Right atrium auricular region (tissue), 2 donors: Measurements from ENCODE around the gene CACNB4. TPM values are rescaled to one million over a fixed set of nuclear protein-coding genes. Genes with fewer than 3 reads are reported as not detected.

Experiments
- DNase-seq: peaks from one replicate; pipeline ENCODE4 v3.0.0-alpha.2; 2019; ENCODE audit warnings: low spot score
- H3K27ac ChIP-seq, 2 donors: fragments of 200-600 bp; sonication (generic); 1 replicate in 1 of 2; 2 replicates in 1 of 2; pipeline ENCODE4 v1.5.1; 2016 to 2019
- H3K27me3 ChIP-seq, 2 donors: fragments of 200-600 bp; sonication (generic); one replicate each; pipeline versions ENCODE4 v1.5.1 to v1.6.0; 2017 to 2019
- H3K36me3 ChIP-seq: fragments of 200-600 bp; sonication (generic); one replicate; pipeline ENCODE4 v1.5.1; 2016
- H3K4me1 ChIP-seq, 2 donors: fragments of 200-600 bp; sonication (generic); one replicate each; pipeline versions ENCODE4 v1.5.1 to v1.6.0; 2017 to 2019
- H3K4me3 ChIP-seq, 2 donors: fragments of 200-600 bp; sonication (generic); 1 replicate in 1 of 2; 2 replicates in 1 of 2; pipeline ENCODE4 v1.5.1; 2017 to 2019; ENCODE audit warnings: mild to moderate bottlenecking in 1 of 2, moderate library complexity in 1 of 2
- H3K9me3 ChIP-seq, 2 donors: fragments of 200-600 bp; sonication (generic); one replicate each; pipeline ENCODE4 v1.5.1; 2019
- total RNA-seq, 2 donors: library from RNA; depleted of rRNA; stranded (reverse); fragments of >200 nt; gene quantifications; one replicate each; pipeline ENCODE4 v1.1.0, GENCODE V29; 2016
- TF ChIP-seq, protein P1 (sequence below), 2 donors: fragments of 200-600 bp; sonication (generic); IDR thresholded peaks; one replicate each; pipeline ENCODE4 v1.5.1; 2019; ENCODE audit warnings: antibody characterized with exemption in 2 of 2

The CACNB4 gene
- total RNA-seq, 2 donors from 2014 or later, result 0.37 to 0.90 TPM

DNA sequence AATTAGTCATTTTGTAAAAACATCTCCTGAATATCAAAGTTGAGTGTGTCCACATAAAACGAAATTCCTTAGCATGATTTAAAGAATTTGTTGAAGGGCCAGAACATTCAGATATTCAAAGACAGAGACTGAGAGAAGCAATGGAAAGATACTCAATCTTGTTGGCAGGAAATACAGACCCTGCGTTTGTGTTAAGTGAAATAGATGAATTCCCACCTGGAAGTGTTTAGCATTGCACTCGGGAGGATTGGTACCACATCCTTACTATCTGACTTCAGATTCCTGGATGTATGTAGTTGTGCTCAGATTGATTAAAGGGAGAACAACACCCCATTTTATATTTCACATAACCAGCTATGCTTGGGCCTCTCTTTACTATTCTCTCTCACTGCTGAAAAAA lies 260.9 kb downstream of the CACNB4 start:
- no peak overlapping the region for H3K4me3 ChIP-seq
- no peaks in the 10 kb centered on the region for H3K27me3 ChIP-seq
- H3K9me3 ChIP-seq, result no peaks in the 10 kb centered on the region
- no peak for DNase-seq
- TF ChIP-seq, protein P1, sequence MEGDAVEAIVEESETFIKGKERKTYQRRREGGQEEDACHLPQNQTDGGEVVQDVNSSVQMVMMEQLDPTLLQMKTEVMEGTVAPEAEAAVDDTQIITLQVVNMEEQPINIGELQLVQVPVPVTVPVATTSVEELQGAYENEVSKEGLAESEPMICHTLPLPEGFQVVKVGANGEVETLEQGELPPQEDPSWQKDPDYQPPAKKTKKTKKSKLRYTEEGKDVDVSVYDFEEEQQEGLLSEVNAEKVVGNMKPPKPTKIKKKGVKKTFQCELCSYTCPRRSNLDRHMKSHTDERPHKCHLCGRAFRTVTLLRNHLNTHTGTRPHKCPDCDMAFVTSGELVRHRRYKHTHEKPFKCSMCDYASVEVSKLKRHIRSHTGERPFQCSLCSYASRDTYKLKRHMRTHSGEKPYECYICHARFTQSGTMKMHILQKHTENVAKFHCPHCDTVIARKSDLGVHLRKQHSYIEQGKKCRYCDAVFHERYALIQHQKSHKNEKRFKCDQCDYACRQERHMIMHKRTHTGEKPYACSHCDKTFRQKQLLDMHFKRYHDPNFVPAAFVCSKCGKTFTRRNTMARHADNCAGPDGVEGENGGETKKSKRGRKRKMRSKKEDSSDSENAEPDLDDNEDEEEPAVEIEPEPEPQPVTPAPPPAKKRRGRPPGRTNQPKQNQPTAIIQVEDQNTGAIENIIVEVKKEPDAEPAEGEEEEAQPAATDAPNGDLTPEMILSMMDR (IDR thresholded peaks at IDR 0.05), result no peak
- H3K36me3 ChIP-seq, result no peaks in the 10 kb centered on the region
- no peak overlapping the region for H3K27ac ChIP-seq
- H3K4me1 ChIP-seq, result peaks cover 0 to 1% of the 10 kb centered on the region in 2 donors

DNA sequence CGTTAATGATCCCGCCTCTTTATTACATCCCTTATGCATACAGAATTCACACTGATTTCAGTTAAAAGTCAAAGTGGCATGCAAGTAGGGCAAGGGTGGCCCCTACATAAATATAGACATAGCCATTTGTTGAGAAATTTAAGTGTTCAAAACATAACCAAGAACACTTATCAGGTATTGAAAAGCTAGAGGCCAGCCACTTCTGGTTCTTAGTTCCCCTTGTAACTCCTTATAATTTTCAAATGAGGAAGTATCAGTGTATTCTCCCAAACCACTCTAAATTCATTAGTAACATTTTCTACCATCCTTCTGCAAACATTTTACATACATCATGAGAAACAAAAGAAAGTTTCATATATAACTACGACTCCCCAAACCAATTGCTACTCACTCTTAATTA lies 264.9 kb downstream of the CACNB4 start:
- Histone ChIP-seq H3K27me3 (no peaks in the 10 kb centered on the region), H3K27ac (no peak overlapping the region), H3K9me3 (no peaks in the 10 kb centered on the region), H3K4me1 (peaks cover 0 to 4% of the 10 kb centered on the region in 2 donors), H3K36me3 (no peaks in the 10 kb centered on the region), H3K4me3 (no peak overlapping the region)
- TF ChIP-seq, protein P1 (IDR thresholded peaks at IDR 0.05), result no peak
- DNase-seq, result no peak

DNA sequence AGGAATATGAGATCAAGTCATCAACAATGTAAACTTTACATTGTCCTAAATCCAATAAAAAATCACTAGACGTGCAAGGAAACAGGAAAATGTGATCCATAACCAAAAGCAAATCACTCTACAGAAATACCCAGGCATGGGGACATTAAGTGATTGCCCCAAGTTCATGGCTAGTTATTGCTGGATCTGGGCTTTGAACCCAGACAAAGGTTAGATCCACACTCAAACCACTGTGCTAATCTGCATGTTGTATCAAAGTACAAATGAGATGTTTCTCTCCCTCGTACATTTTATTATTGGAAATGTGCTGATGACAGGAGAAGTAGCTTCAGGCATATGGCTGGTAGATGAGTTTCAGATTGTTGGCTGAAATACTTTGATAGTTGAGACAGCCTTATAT lies 267.9 kb downstream of the CACNB4 start:
- Histone ChIP-seq H3K27me3 (no peaks in the 10 kb centered on the region), H3K4me1 (peaks cover 0 to 23% of the 10 kb centered on the region in 2 donors), H3K27ac (no peak overlapping the region), H3K4me3 (no peak overlapping the region), H3K36me3 (no peaks in the 10 kb centered on the region), H3K9me3 (no peaks in the 10 kb centered on the region)
- no peak for DNase-seq
- TF ChIP-seq, protein P1 (IDR thresholded peaks at IDR 0.05), result no peak

DNA sequence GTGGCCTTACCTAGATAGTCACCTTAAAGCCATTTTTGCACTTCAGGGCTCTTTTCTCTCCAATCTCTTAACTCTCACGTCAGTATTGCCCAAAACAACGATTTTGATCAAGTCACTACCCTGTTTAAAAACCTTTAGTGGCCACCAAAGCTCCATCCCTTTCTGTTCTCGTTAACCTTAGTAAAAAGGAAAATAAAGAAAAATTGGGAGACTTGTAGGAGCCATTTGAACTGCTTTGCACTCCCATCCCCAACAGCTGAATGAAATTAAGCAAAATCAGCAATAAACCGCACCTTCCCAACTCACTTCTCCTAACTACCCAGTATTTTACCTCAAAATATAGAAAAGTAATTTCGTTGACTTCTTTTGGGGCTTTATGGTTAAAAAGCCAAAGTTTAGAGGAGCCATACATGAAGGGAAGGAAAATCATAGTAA lies 269.9 kb downstream of the CACNB4 start:
- DNase-seq, result no peak
- H3K4me1 ChIP-seq, result peaks cover 0 to 43% of the 10 kb centered on the region in 2 donors
- H3K27ac ChIP-seq, result peak overlapping the region; percentile 92 to 94
- TF ChIP-seq, protein P1 (IDR thresholded peaks at IDR 0.05), result no peak
- peak overlapping the region; percentile 92 to 95 for H3K4me3 ChIP-seq
- H3K27me3 ChIP-seq, result no peaks in the 10 kb centered on the region
- H3K9me3 ChIP-seq, result no peaks in the 10 kb centered on the region
- no peaks in the 10 kb centered on the region for H3K36me3 ChIP-seq

DNA sequence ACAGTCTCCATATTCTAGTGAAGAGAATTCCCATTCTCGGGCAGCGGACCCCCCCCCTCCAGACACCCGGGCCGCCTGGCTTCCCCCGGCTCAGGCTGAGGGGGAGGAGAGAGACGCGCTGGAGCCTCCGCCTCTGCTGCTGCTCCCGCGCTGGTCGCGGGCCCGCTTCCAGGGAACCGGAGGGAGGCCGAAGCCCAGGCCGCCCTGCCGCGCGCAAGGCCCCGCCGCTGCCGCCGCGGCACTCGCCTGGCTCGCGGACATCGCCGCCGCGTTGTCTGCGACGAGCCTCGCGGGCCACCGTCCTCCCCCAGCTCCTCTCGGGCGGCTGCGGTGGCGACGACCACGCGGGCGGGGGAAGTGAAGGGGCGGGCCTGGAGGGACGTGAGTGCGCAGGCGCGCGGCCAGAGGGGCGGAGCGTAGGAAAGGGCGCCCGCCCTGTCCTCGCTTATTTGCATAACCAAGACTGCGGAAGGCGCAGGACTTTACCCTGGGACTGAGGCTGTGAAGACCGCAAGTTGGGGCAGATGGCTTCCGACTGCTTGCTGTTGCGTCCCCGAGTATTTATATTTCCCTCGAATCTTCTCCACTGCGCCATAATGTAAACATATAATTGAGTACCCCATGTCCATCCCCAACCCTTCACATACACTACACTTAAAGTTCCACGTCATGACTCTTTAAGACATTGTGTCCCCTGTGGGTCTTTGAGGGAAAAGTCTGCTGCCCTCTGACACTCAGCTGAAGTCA lies 270.5 kb downstream of the CACNB4 start, which contains the start of gene ARL5A:
ARL5A (minus strand) TSS at position 279 of the 747 bp plus-strand sequence; CDS start at position 34, 245 bp downstream.
- no peaks in the 10 kb centered on the region for H3K27me3 ChIP-seq
- no peaks in the 10 kb centered on the region for H3K9me3 ChIP-seq
- TF ChIP-seq, protein P1 (IDR thresholded peaks at IDR 0.05), result no peak
- peak within 1 kb of the TSS; percentile 92 to 95 for H3K4me3 ChIP-seq
- H3K36me3 ChIP-seq, result no peaks in the 10 kb centered on the region
- H3K27ac ChIP-seq, result peak within 1 kb of the TSS; percentile 92 to 94
- peak; percentile 96 for DNase-seq
- H3K4me1 ChIP-seq, result peaks cover 0 to 49% of the 10 kb centered on the region in 2 donors
